ENCODE measurements around the gene ADAMTS19.

The ADAMTS19 gene

DNA sequence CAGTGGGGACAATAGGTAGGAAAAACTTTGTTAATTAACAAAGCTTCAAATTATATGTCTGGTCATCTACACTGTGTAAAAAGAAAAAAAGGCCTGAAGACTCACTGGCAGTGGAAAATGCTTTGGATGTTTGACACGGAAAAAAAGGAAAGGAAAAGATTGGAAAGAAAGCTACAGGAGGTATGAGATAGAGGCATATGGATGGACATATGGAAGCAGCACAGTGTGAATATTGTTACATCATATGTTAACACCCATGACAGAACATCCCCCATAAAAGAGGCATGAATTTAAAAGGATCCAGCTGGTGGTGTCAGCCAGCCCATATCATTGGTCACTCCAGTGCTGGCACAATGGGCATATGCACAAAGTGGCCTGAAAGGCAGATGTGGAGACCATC, 19.0 kb upstream of the ADAMTS19 start:
- Histone ChIP-seq H3K4me3 (no peak overlapping the region), H3K9me3 (no peaks in the 10 kb centered on the region), H3K27ac (no peak overlapping the region), H3K36me3 (no peaks in the 10 kb centered on the region), H3K4me1 (no peaks in the 10 kb centered on the region), H3K27me3 (no peaks in the 10 kb centered on the region)
- intact Hi-C loops (cut with DNase I; ENCODE audit: low total_unique reads), result no loop called here
- no peak for DNase-seq
- TF ChIP-seq, protein P1, sequence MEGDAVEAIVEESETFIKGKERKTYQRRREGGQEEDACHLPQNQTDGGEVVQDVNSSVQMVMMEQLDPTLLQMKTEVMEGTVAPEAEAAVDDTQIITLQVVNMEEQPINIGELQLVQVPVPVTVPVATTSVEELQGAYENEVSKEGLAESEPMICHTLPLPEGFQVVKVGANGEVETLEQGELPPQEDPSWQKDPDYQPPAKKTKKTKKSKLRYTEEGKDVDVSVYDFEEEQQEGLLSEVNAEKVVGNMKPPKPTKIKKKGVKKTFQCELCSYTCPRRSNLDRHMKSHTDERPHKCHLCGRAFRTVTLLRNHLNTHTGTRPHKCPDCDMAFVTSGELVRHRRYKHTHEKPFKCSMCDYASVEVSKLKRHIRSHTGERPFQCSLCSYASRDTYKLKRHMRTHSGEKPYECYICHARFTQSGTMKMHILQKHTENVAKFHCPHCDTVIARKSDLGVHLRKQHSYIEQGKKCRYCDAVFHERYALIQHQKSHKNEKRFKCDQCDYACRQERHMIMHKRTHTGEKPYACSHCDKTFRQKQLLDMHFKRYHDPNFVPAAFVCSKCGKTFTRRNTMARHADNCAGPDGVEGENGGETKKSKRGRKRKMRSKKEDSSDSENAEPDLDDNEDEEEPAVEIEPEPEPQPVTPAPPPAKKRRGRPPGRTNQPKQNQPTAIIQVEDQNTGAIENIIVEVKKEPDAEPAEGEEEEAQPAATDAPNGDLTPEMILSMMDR (IDR thresholded peaks at IDR 0.05), result no peak

DNA sequence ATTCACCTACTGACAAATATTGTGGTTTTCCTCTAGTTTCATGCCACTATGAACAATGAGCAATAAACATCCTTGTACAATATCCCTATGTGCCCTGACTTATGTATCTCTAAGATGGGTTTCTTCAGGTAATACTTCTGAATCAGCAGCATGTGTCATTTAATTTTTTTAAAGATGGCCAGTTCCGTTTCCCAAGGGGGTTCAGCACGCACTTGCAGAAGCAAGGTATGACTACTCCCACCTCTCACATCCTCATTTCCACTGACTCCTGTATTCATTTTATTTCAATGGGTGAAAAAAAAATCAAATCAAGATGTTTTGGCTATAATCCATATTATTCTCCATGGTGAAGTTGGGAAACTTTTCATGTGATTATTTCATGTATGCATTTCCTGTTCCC, 14.7 kb upstream of the ADAMTS19 start:
- DNase-seq, result no peak
- no peaks in the 10 kb centered on the region for H3K36me3 ChIP-seq
- H3K9me3 ChIP-seq, result no peaks in the 10 kb centered on the region
- no peaks in the 10 kb centered on the region for H3K4me1 ChIP-seq
- no peaks in the 10 kb centered on the region for H3K27me3 ChIP-seq
- TF ChIP-seq, protein P1 (IDR thresholded peaks at IDR 0.05), result no peak
- H3K27ac ChIP-seq, result no peak overlapping the region
- no peak overlapping the region for H3K4me3 ChIP-seq
- intact Hi-C loops (cut with DNase I; ENCODE audit: low total_unique reads), result no loop called here

DNA sequence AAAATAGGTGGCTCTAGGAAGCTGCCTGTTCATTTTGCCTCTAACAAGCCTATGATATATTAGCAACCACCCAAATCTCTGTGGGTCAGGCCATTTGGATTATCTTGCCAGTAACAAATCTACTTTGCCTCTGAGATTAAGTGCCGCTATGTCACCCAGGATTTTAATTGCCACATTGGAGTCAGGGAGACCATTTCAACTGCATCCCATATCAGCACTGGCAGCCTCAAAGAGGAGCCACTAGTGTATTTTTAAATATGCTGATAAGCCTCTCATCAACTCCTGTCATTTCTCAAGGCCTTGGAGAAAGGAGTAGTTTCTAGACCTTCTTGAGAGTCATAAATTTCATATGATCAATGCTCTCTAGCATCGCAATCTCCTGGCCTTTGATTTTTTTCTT, 12.1 kb upstream of the ADAMTS19 start:
- no peaks in the 10 kb centered on the region for H3K9me3 ChIP-seq
- intact Hi-C loops (cut with DNase I; ENCODE audit: low total_unique reads), result no loop called here

DNA sequence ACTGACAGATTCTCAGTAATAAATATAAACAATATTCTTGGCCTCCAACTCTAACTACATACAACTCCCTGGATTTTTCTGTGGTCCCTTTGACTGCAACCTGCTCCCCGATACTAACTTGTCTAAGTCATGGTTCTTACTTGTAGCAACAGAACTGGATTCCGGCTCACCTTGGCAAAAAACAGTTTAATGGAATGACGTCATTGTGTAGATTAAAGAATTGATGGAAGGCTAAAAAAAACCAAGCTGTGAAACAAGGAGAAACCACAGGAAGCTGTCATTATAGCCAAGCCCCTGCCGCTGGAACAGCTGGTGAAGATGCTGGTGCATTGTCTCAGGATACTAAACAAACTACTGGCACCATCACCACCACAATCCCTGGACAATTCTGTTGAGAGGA, 11.4 kb upstream of the ADAMTS19 start:
- Histone ChIP-seq H3K4me3 (no peak overlapping the region), H3K4me1 (no peaks in the 10 kb centered on the region), H3K27ac (no peak overlapping the region), H3K36me3 (no peaks in the 10 kb centered on the region), H3K27me3 (no peaks in the 10 kb centered on the region), H3K9me3 (no peaks in the 10 kb centered on the region)
- no peak for DNase-seq
- TF ChIP-seq, protein P1 (IDR thresholded peaks at IDR 0.05), result no peak
- intact Hi-C loops (cut with DNase I; ENCODE audit: low total_unique reads), result no loop called here

More for the DNA sequence above, 12.1 kb upstream of the ADAMTS19 start:
- no peaks in the 10 kb centered on the region for H3K4me1 ChIP-seq
- DNase-seq, result no peak
- TF ChIP-seq, protein P1 (IDR thresholded peaks at IDR 0.05), result no peak
- H3K27ac ChIP-seq, result no peak overlapping the region
- no peaks in the 10 kb centered on the region for H3K36me3 ChIP-seq
- no peak overlapping the region for H3K4me3 ChIP-seq
- no peaks in the 10 kb centered on the region for H3K27me3 ChIP-seq

DNA sequence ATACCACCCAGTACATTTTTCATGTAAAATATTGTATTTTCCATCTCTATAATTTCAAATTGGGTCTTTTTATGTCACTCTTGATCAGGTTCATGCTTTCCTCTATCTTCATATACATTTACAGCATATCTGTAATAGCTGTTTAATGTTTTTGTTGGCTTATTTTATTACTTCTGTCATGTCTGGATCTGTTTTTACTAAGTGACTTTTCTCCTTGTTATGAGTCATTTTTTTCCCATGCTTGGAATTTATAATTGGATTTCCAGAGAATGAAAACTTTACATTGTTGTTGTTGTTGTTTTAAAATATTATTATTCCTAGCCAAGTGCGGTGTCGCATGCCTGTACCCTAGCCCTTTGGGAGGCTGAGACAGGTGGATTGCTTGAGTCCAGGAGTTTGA, 5.6 kb upstream of the ADAMTS19 start:
- Histone ChIP-seq H3K4me3 (no peak overlapping the region), H3K36me3 (no peaks in the 10 kb centered on the region), H3K9me3 (no peaks in the 10 kb centered on the region), H3K4me1 (no peaks in the 10 kb centered on the region), H3K27me3 (peaks cover 0 to 1% of the 10 kb centered on the region in 2 donors), H3K27ac (no peak overlapping the region)
- DNase-seq, result no peak
- TF ChIP-seq, protein P1 (IDR thresholded peaks at IDR 0.05), result no peak
- intact Hi-C loops (cut with DNase I; ENCODE audit: low total_unique reads), result no loop called here

DNA sequence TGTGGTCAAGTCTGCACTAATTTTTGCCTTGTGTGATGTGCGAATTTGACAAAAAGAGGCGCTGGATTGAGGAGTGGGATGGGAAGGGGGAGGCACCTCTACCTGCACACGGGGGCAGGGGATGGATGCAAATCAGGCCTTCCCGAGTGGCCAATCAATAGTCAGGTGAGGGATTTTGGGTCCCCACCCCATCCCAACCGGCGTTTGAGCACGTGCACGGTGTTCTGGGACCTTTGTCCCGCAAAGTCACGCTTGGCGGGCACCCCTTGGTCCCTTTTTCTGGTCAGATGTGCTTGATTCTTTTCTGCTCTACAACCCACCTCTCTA, 685 bp upstream of the ADAMTS19 start:
- TF ChIP-seq, protein P1 (IDR thresholded peaks at IDR 0.05), result no peak
- no peaks in the 10 kb centered on the region for H3K9me3 ChIP-seq
- H3K27me3 ChIP-seq, result peaks cover 0 to 23% of the 10 kb centered on the region in 2 donors
- H3K4me1 ChIP-seq, result peaks cover 0 to 23% (median 16%) of the 10 kb centered on the region in 4 donors
- peak overlapping the region in 1 of 2 donors; percentile 52 for H3K4me3 ChIP-seq
- H3K36me3 ChIP-seq, result no peaks in the 10 kb centered on the region
- no peak overlapping the region for H3K27ac ChIP-seq
- intact Hi-C loops (cut with DNase I; ENCODE audit: low total_unique reads), result no loop called here
- no peak for DNase-seq

Data from tibial artery (tissue), 4 donors.